ENCODE measurements around the gene ZNF580.
A peak's percentile ranks its signal among the peaks of the same experiment; 100 is the strongest.

ZNF580 gene

GRCh38 chr19:55649268-55650125, 8.7 kb downstream of the ZNF580 start:
- Histone ChIP-seq H3K9me3 (replicated peaks in 1 of 2; ENCODE audit: control insufficient read depth in 2 of 2, insufficient read depth in 1 of 2, low read depth in 1 of 2, low read length in 2 of 2) (no peaks in the 10 kb centered on the region), H3K27me3 (ENCODE audit: control insufficient read depth in 3 of 3, insufficient read depth in 3 of 3, low read depth in 1 of 3, low read length in 3 of 3) (no peaks in the 10 kb centered on the region), H4K91ac (ENCODE audit: low read depth, low read length, poor library complexity) (no peak overlapping the region), H3K27ac (replicated peaks; ENCODE audit: low read length) (no peak overlapping the region), H2BK15ac (ENCODE audit: low read length) (peak overlapping the region; percentile 37), H3K4me1 (ENCODE audit: control insufficient read depth in 2 of 2, insufficient read depth in 1 of 2, low read depth in 1 of 2, low read length in 2 of 2) (peaks cover 12 to 13% of the 10 kb centered on the region in 2 donors), H3K18ac (ENCODE audit: low read length) (no peak overlapping the region), H2BK5ac (ENCODE audit: low read length) (peak overlapping the region; percentile 44), H2BK120ac (ENCODE audit: low read depth, low read length) (no peak overlapping the region), H3K23ac (ENCODE audit: low read depth, low read length, poor library complexity) (no peak overlapping the region), H3K4me3 (ENCODE audit: low read length in 2 of 2) (peak overlapping the region in 1 of 2 donors; percentile 90), H2AK5ac (ENCODE audit: low read depth, low read length) (peak overlapping the region; percentile 99), H3K36me3 (replicated peaks in 1 of 2; ENCODE audit: control insufficient read depth in 2 of 2, insufficient read depth in 2 of 2, low read length in 2 of 2) (peaks cover 27 to 40% of the 10 kb centered on the region in 2 donors), H3K4ac (ENCODE audit: low read length) (no peak overlapping the region), H3K14ac (ENCODE audit: low read length) (no peak overlapping the region), H4K8ac (ENCODE audit: low read depth, low read length) (no peak overlapping the region), H3K9ac (ENCODE audit: low read depth, low read length, poor library complexity) (peak overlapping the region; percentile 99), H2AFZ (ENCODE audit: low read length) (no peak overlapping the region), H3K79me1 (ENCODE audit: low read depth, low read length) (peaks cover 19% of the 10 kb centered on the region), H2BK12ac (ENCODE audit: low read length) (peak overlapping the region; percentile 95), H3K4me2 (ENCODE audit: insufficient read depth, low read length, poor library complexity, severe bottlenecking) (no peak overlapping the region)
- DNase-seq (ENCODE audit: low spot score): no peak
- no CpG with 5 or more reads among the region's 17 CpGs for WGBS, 2 donors (ENCODE audit: extremely low coverage in 2 of 2, insufficient read length in 2 of 2, insufficient replicate concordance in 1 of 2)

DNA sequence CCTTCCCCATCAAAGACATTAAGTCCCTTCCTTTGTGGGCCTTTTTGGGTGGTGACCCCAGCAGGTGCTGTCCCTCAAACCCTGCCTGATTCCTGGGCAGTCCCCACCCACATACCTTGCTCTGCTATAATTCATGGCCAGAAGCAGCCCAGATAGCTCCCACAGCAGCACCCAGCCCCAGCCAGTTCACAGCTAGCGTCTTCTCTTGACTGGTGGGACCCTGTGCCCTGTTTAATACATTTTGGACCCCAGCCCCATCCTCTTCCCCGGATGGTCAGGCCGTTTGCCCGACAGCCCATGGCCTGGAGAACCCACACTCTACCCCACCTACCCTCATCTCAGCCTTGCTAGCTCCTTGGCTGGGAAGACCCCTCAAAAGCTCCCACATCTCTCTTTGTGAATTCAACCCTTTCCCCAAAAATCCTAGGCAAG, 9.3 kb downstream of the ZNF580 start:
- H3K4me1 ChIP-seq (ENCODE audit: control insufficient read depth in 2 of 2, insufficient read depth in 1 of 2, low read depth in 1 of 2, low read length in 2 of 2): peaks cover 10 to 12% of the 10 kb centered on the region in 2 donors
- WGBS, 2 donors (ENCODE audit: extremely low coverage in 2 of 2, insufficient read length in 2 of 2, insufficient replicate concordance in 1 of 2): no CpG with 5 or more reads among the region's 4 CpGs
- no peaks in the 10 kb centered on the region for H3K9me3 ChIP-seq (replicated peaks in 1 of 2; ENCODE audit: control insufficient read depth in 2 of 2, insufficient read depth in 1 of 2, low read depth in 1 of 2, low read length in 2 of 2)
- peaks cover 15% of the 10 kb centered on the region for H3K79me1 ChIP-seq (ENCODE audit: low read depth, low read length)
- no peak overlapping the region for H3K4me3 ChIP-seq (ENCODE audit: low read length in 2 of 2)
- H3K27ac ChIP-seq (replicated peaks; ENCODE audit: low read length): no peak overlapping the region
- no peak overlapping the region for H3K4ac ChIP-seq (ENCODE audit: low read length)
- no peak overlapping the region for H3K23ac ChIP-seq (ENCODE audit: low read depth, low read length, poor library complexity)
- H3K18ac ChIP-seq (ENCODE audit: low read length): no peak overlapping the region
- no peak overlapping the region for H2BK120ac ChIP-seq (ENCODE audit: low read depth, low read length)
- no peak overlapping the region for H3K4me2 ChIP-seq (ENCODE audit: insufficient read depth, low read length, poor library complexity, severe bottlenecking)
- H2BK5ac ChIP-seq (ENCODE audit: low read length): no peak overlapping the region
- no peak overlapping the region for H4K8ac ChIP-seq (ENCODE audit: low read depth, low read length)
- H3K14ac ChIP-seq (ENCODE audit: low read length): no peak overlapping the region
- H3K36me3 ChIP-seq (replicated peaks in 1 of 2; ENCODE audit: control insufficient read depth in 2 of 2, insufficient read depth in 2 of 2, low read length in 2 of 2): peaks cover 20 to 34% of the 10 kb centered on the region in 2 donors
- no peaks in the 10 kb centered on the region for H3K27me3 ChIP-seq (ENCODE audit: control insufficient read depth in 3 of 3, insufficient read depth in 3 of 3, low read depth in 1 of 3, low read length in 3 of 3)
- peak overlapping the region; percentile 43 for H2AK5ac ChIP-seq (ENCODE audit: low read depth, low read length)
- H4K91ac ChIP-seq (ENCODE audit: low read depth, low read length, poor library complexity): no peak overlapping the region
- no peak overlapping the region for H2BK12ac ChIP-seq (ENCODE audit: low read length)
- no peak overlapping the region for H3K9ac ChIP-seq (ENCODE audit: low read depth, low read length, poor library complexity)
- H2BK15ac ChIP-seq (ENCODE audit: low read length): no peak overlapping the region
- DNase-seq (ENCODE audit: low spot score): no peak
- H2AFZ ChIP-seq (ENCODE audit: low read length): no peak overlapping the region

DNA sequence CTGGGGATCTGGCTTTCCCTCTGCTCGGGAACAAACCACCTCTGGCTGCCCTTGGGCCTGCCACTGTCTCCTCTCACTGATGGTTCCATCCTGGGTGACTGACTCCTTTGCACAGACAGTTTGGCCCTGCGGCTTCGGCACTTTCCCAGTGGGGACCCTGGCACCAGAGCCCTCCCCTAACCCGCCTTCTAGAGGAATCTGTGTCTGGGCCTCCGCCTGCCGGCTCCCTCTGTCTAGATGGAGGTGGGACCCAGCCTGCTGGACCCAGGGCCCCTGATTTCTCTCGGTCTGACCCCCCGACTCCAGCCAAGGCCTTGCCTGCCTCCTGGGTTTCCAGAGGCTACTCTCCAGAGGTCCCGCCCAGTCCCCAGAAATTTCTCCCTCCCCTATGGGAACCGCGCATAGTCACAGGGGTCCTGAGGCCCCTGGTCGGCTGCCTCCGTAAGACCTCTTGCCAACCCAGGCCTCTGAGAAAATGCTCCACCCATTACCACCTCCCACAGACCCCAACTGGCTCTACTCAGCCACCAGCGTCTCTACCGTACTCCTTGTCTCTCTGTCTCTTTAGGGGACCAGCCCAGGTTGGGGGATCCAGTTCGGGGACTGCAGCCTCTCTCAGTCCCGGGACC, 9.9 kb downstream of the ZNF580 start:
- no peak overlapping the region for H2AFZ ChIP-seq (ENCODE audit: low read length)
- no peaks in the 10 kb centered on the region for H3K27me3 ChIP-seq (ENCODE audit: control insufficient read depth in 3 of 3, insufficient read depth in 3 of 3, low read depth in 1 of 3, low read length in 3 of 3)
- WGBS, 2 donors (ENCODE audit: extremely low coverage in 2 of 2, insufficient read length in 2 of 2, insufficient replicate concordance in 1 of 2): no CpG with 5 or more reads among the region's 17 CpGs
- H3K18ac ChIP-seq (ENCODE audit: low read length): no peak overlapping the region
- H3K27ac ChIP-seq (replicated peaks; ENCODE audit: low read length): no peak overlapping the region
- H2AK5ac ChIP-seq (ENCODE audit: low read depth, low read length): no peak overlapping the region
- H3K4ac ChIP-seq (ENCODE audit: low read length): no peak overlapping the region
- H3K36me3 ChIP-seq (replicated peaks in 1 of 2; ENCODE audit: control insufficient read depth in 2 of 2, insufficient read depth in 2 of 2, low read length in 2 of 2): peaks cover 16 to 31% of the 10 kb centered on the region in 2 donors
- no peak overlapping the region for H4K91ac ChIP-seq (ENCODE audit: low read depth, low read length, poor library complexity)
- no peak overlapping the region for H3K4me2 ChIP-seq (ENCODE audit: insufficient read depth, low read length, poor library complexity, severe bottlenecking)
- H3K9ac ChIP-seq (ENCODE audit: low read depth, low read length, poor library complexity): no peak overlapping the region
- H3K4me3 ChIP-seq (ENCODE audit: low read length in 2 of 2): no peak overlapping the region
- peaks cover 10 to 12% of the 10 kb centered on the region in 2 donors for H3K4me1 ChIP-seq (ENCODE audit: control insufficient read depth in 2 of 2, insufficient read depth in 1 of 2, low read depth in 1 of 2, low read length in 2 of 2)
- peak overlapping the region; percentile 41 for H2BK12ac ChIP-seq (ENCODE audit: low read length)
- no peak overlapping the region for H2BK15ac ChIP-seq (ENCODE audit: low read length)
- peaks cover 17% of the 10 kb centered on the region for H3K79me1 ChIP-seq (ENCODE audit: low read depth, low read length)
- no peak for DNase-seq (ENCODE audit: low spot score)
- no peak overlapping the region for H2BK120ac ChIP-seq (ENCODE audit: low read depth, low read length)
- no peaks in the 10 kb centered on the region for H3K9me3 ChIP-seq (replicated peaks in 1 of 2; ENCODE audit: control insufficient read depth in 2 of 2, insufficient read depth in 1 of 2, low read depth in 1 of 2, low read length in 2 of 2)
- no peak overlapping the region for H2BK5ac ChIP-seq (ENCODE audit: low read length)
- no peak overlapping the region for H4K8ac ChIP-seq (ENCODE audit: low read depth, low read length)
- peak overlapping the region; percentile 65 for H3K23ac ChIP-seq (ENCODE audit: low read depth, low read length, poor library complexity)
- H3K14ac ChIP-seq (ENCODE audit: low read length): no peak overlapping the region

DNA sequence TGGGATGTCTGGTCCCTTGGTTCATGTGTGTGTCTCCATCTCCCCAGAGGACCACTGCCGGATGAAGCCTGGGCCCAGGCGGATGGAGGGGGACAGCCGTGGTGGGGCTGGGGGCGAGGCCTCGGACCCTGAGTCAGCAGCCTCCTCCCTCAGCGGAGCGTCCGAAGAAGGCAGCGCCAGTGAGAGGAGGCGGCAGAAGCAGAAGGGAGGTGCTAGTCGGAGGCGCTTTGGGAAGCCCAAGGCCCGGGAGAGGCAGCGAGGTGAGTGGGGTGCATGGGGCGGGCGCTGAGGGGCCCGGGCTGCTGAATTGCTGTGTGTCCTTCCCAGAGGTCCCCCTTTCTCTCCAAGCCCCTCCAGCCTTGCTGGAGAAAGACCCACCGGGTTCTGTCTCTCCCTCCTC, 10.4 kb downstream of the ZNF580 start:
- H2AK5ac ChIP-seq (ENCODE audit: low read depth, low read length): no peak overlapping the region
- peaks cover 16 to 34% of the 10 kb centered on the region in 2 donors for H3K36me3 ChIP-seq (replicated peaks in 1 of 2; ENCODE audit: control insufficient read depth in 2 of 2, insufficient read depth in 2 of 2, low read length in 2 of 2)
- no peak overlapping the region for H3K14ac ChIP-seq (ENCODE audit: low read length)
- WGBS, 2 donors (ENCODE audit: extremely low coverage in 2 of 2, insufficient read length in 2 of 2, insufficient replicate concordance in 1 of 2): no CpG with 5 or more reads among the region's 18 CpGs
- DNase-seq (ENCODE audit: low spot score): no peak
- H2BK15ac ChIP-seq (ENCODE audit: low read length): no peak overlapping the region
- H3K9ac ChIP-seq (ENCODE audit: low read depth, low read length, poor library complexity): no peak overlapping the region
- peaks cover 12% of the 10 kb centered on the region in 2 donors for H3K4me1 ChIP-seq (ENCODE audit: control insufficient read depth in 2 of 2, insufficient read depth in 1 of 2, low read depth in 1 of 2, low read length in 2 of 2)
- H3K18ac ChIP-seq (ENCODE audit: low read length): no peak overlapping the region
- no peak overlapping the region for H2BK120ac ChIP-seq (ENCODE audit: low read depth, low read length)
- peak overlapping the region; percentile 41 for H2BK12ac ChIP-seq (ENCODE audit: low read length)
- H3K4ac ChIP-seq (ENCODE audit: low read length): no peak overlapping the region
- no peak overlapping the region for H3K27ac ChIP-seq (replicated peaks; ENCODE audit: low read length)
- H3K23ac ChIP-seq (ENCODE audit: low read depth, low read length, poor library complexity): no peak overlapping the region
- H2AFZ ChIP-seq (ENCODE audit: low read length): no peak overlapping the region
- H3K79me1 ChIP-seq (ENCODE audit: low read depth, low read length): peaks cover 17% of the 10 kb centered on the region
- H4K91ac ChIP-seq (ENCODE audit: low read depth, low read length, poor library complexity): no peak overlapping the region
- H3K27me3 ChIP-seq (ENCODE audit: control insufficient read depth in 3 of 3, insufficient read depth in 3 of 3, low read depth in 1 of 3, low read length in 3 of 3): no peaks in the 10 kb centered on the region
- H3K4me3 ChIP-seq (ENCODE audit: low read length in 2 of 2): no peak overlapping the region
- H4K8ac ChIP-seq (ENCODE audit: low read depth, low read length): no peak overlapping the region
- no peaks in the 10 kb centered on the region for H3K9me3 ChIP-seq (replicated peaks in 1 of 2; ENCODE audit: control insufficient read depth in 2 of 2, insufficient read depth in 1 of 2, low read depth in 1 of 2, low read length in 2 of 2)
- H3K4me2 ChIP-seq (ENCODE audit: insufficient read depth, low read length, poor library complexity, severe bottlenecking): no peak overlapping the region
- no peak overlapping the region for H2BK5ac ChIP-seq (ENCODE audit: low read length)
